NCI-H226 (cell line): ENCODE data around the gene MMRN1.
A peak's percentile ranks its signal among the peaks of the same experiment; 100 is the strongest.

Source experiments
- DNase-seq: peaks from one replicate; pipeline ENCODE4 v3.0.0-alpha.2; 2015

Gene MMRN1

GRCh38 chr4:89894649-89895550 is at the start of gene MMRN1:
Gene MMRN1 (plus strand): TSS chr4:89894854. CDS start chr4:89894972, 118 bp downstream.
- no peak for DNase-seq

- DNase-seq: no peak
These were observed 46.9 kb upstream of the MMRN1 start for GRCh38 chr4:89847571-89848325.

DNA sequence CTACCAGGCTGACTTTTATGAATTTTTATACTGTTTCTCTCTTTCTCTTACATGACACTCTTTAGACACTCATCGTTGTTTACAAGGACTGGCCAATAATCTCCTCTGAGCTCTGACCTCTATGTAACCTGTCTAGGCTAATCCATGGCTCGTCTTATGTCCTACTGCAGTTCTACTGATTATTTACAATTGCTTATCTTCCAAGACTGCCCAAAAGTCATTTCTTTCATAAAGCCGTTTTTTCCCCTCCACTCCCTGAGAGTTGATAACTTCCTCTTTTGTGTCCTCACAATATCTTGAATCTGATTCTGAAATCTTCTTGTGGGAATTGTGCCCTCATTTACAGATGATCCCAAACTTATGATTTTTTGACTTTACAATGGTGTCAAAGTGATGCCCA is 39.4 kb upstream of the MMRN1 start:
- DNase-seq: no peak

DNA sequence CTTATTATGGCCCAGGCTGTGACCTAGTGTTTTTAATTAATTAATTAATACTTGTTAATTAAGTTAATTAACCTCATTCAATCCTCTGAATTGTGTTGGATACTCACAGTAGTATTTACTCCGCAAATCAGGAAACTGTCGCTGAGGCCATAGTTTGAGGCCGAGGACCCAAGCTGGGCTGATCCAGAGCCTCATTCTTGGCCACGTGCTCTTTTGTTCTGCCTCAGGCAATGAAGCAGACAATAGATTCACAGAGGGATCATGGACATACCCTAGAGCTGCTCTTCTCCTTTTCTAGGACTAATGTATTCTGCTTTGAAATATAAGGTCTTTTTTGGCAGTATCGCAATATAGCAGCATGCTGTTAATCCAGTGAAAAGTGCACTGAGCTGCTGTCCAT is 33.7 kb upstream of the MMRN1 start:
- no peak for DNase-seq

DNA sequence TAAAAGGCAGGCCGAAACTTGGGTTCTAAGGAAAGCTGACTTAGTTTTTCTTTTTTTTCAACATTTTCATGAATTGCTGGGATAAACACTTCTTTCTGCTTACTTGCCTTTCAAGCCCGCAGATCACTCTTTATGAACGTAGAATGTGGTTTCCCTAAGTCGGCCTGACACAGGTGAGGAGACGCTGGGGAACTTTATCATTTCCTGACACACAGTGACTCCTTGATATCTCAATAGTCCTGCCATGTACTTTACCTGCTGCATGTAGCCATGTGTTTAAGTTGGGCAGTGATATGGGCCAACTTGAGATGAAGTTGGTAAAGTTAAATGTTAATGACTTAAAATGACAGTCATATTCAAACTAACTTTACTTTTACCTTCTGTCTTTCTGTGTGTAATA is 31.1 kb upstream of the MMRN1 start:
- no peak for DNase-seq

GRCh38 chr4:89868276-89868675 is 26.4 kb upstream of the MMRN1 start:
- peak; percentile 7 for DNase-seq

GRCh38 chr4:89868999-89869589 is 25.6 kb upstream of the MMRN1 start:
- no peak for DNase-seq

DNA sequence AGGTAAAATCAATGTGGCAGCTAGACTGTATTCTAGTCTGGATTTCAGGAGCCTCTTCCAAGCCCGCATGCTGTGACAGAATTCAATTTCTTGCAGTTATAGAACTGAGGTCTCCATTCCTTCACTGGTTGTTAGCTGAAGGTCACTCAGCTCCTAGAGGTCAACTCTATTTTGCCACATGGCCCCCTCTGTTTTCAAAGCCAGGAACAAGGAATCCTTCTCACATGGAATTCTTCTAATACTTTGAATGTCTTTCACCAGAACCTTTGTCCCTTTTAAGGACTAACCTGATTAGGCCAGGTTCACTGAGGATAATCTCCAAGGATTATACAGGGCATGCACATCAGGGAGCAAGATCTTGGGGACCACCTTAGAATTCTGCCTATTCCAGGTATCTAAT is 23.4 kb upstream of the MMRN1 start:
- DNase-seq: no peak

DNA sequence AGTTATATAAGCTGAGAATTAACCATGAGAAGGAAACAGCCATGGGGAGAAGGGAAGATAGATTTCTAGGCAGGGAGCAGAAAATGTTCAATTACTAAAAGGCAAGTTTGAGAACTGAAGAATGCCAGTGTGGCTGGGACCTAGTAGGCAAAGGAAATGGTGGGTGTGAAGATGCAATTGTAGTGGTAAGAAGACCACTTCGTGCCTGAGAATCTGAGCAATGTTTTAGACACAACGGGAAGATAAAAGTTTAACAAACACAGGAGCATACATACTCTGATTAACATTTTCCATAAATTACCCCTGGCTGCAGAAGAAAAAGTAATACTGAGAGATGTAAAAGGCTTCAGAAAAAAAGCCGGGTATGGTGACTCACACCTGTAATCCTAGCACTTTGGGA is 18.1 kb upstream of the MMRN1 start:
- DNase-seq: no peak

- no peak for DNase-seq
These were observed 16.0 kb upstream of the MMRN1 start for GRCh38 chr4:89878611-89879010.

- DNase-seq: no peak
These were observed 15.4 kb upstream of the MMRN1 start for GRCh38 chr4:89879215-89879614.

GRCh38 chr4:89889289-89889688 is 5.4 kb upstream of the MMRN1 start:
- DNase-seq: no peak

DNA sequence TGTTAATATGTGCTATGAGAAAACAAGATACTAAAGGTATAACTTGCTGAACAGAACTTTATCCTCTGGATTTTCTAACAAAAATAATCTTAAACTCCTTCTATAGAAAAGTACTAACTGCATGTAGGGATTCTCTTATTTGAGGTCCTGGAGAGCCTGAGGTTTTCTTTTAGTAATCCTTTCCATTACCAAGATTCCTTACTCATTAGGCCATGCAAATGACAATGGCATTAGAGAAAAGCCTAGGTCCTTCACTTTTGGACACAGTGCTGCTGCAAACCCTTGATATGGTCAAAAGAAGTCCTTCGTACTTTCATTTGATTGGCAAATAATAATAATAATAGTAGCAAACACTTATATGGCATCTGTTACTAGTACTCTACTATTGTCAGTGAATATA is 3.2 kb downstream of the MMRN1 start:
- DNase-seq: no peak

GRCh38 chr4:89898304-89898716 is 3.7 kb downstream of the MMRN1 start:
- peak; percentile 39 for DNase-seq

DNA sequence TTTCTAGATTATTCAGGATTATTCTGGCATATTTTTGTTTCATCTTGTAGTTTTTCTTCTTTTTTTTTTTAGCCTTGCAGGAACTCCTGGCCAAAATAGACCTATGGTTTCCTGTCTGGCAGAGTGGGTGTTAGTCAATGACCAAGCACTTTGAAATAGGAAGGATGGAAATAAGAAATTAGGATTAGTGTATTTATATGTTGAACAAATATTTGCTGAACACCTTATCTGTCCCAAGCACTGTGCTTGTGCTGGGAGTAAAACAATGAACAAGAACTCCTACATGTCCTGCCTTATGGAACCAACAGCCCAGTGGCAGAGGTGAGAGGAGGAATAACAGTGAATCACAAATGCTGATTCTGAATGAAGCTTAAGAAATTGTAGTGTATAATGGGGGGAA is 4.5 kb downstream of the MMRN1 start:
- DNase-seq: no peak

- no peak for DNase-seq
These were observed 5.2 kb downstream of the MMRN1 start for GRCh38 chr4:89899854-89900253.

- DNase-seq: peak; percentile 5
These were observed 7.3 kb downstream of the MMRN1 start for GRCh38 chr4:89901808-89902431.

DNA sequence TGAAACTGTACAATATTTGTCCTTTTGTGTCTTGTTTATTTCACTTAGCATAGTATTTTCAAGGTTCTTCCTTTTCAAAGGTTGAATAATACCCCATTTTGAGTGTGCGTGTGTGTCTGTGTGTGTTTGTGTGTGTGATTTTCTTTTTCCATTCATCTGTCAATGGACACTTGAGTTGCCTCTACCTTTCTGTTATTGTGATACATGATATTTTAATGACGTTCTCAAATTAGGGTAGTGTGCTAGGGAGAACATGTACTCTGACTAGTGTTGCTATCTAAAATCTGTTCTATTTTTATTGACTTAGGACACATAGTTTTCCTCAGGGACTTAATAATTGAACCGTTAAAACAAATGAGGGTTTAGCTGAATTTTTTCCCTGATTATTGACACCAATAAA is 9.9 kb downstream of the MMRN1 start:
- no peak for DNase-seq

- no peak for DNase-seq
These were observed 11.7 kb downstream of the MMRN1 start for GRCh38 chr4:89906316-89906715.

- DNase-seq: no peak
These were observed 12.3 kb downstream of the MMRN1 start for GRCh38 chr4:89906777-89907521.

GRCh38 chr4:89909889-89910288 is 15.2 kb downstream of the MMRN1 start:
- no peak for DNase-seq

GRCh38 chr4:89913623-89914022 is 19.0 kb downstream of the MMRN1 start:
- DNase-seq: no peak
